Astrocyte of the spinal cord (primary cell): ENCODE measurements around the gene TOM1L1.

Source experiments
- DNase-seq: peaks from one replicate; pipeline ENCODE4 v3.0.0; 2011; ENCODE audit warnings: low read depth, low spot score
- H3K4me3 ChIP-seq: 2 replicates; pipeline ENCODE4 v1.5.1; 2011; ENCODE audit warnings: low read depth, mild to moderate bottlenecking, low read length, moderate library complexity
- CTCF ChIP-seq: IDR thresholded peaks from 2 replicates; pipeline ENCODE4 v1.5.1; 2012; ENCODE audit warnings: low read depth, mild to moderate bottlenecking, low read length, inconsistent platforms
- in situ Hi-C: cut with HindIII; loops from 2 replicates; pipeline ENCODE4 v1.10.0; 2017; ENCODE audit warnings: low sequenced_read_pairs

TOM1L1 gene

GRCh38 chr17:54977744-54978143, 77.1 kb downstream of the TOM1L1 start:
- TF ChIP-seq CTCF = no peak
- DNase-seq = no peak
- no peak overlapping the region for H3K4me3 ChIP-seq
- in situ Hi-C loops = no loop called here

- no peak for DNase-seq
- no peak overlapping the region for H3K4me3 ChIP-seq
- no peak for TF ChIP-seq CTCF
- in situ Hi-C loops = no loop called here
Observed at GRCh38 chr17:54979657-54980056, 79.0 kb downstream of the TOM1L1 start.

- H3K4me3 ChIP-seq = no peak overlapping the region
- TF ChIP-seq CTCF = no peak
- DNase-seq = no peak
- in situ Hi-C loops = no loop called here
Observed at GRCh38 chr17:54980375-54980774, 79.7 kb downstream of the TOM1L1 start.

- in situ Hi-C loops = no loop called here
Observed at GRCh38 chr17:54982399-54982798, 81.7 kb downstream of the TOM1L1 start.

GRCh38 chr17:54983260-54983659, 82.6 kb downstream of the TOM1L1 start:
- in situ Hi-C loops = no loop called here
- no peak for TF ChIP-seq CTCF
- no peak for DNase-seq
- no peak overlapping the region for H3K4me3 ChIP-seq

More at GRCh38 chr17:54982399-54982798, 81.7 kb downstream of the TOM1L1 start:
- TF ChIP-seq CTCF = no peak
- DNase-seq = peak; percentile 72
- no peak overlapping the region for H3K4me3 ChIP-seq

- in situ Hi-C loops = no loop called here
- no peak overlapping the region for H3K4me3 ChIP-seq
- no peak for TF ChIP-seq CTCF
- DNase-seq = no peak
Observed at GRCh38 chr17:54985476-54985875, 84.8 kb downstream of the TOM1L1 start.

- in situ Hi-C loops = no loop called here
Observed at GRCh38 chr17:54990118-54990517, 89.5 kb downstream of the TOM1L1 start.

More at GRCh38 chr17:54990118-54990517, 89.5 kb downstream of the TOM1L1 start:
- no peak for DNase-seq
- no peak for TF ChIP-seq CTCF
- H3K4me3 ChIP-seq = no peak overlapping the region
